T-helper 2 cell treated with Interferon-gamma antibody and Interleukin-4, amounts not matched to agents 100 ng/mL and 5 ng/mL, for 36 hours (primary cell): Measurements from ENCODE around the gene IL6R. TPM values are rescaled to one million over a fixed set of nuclear protein-coding genes. Genes with fewer than 3 reads are reported as not detected.

Experiments used
- intact Hi-C: fragments of 100-400 bp; cut with micrococcal nuclease; formaldehyde crosslinking; loops from one replicate; pipeline ENCODE4 v1.15.1; 2023
- total RNA-seq: library from RNA; stranded (reverse); gene quantifications from 2 replicates; pipeline ENCODE4 v1.2.3, GENCODE V29; 2022

The IL6R gene
- total RNA-seq, 1 donor from 2014 or later: 5.9 TPM

DNA sequence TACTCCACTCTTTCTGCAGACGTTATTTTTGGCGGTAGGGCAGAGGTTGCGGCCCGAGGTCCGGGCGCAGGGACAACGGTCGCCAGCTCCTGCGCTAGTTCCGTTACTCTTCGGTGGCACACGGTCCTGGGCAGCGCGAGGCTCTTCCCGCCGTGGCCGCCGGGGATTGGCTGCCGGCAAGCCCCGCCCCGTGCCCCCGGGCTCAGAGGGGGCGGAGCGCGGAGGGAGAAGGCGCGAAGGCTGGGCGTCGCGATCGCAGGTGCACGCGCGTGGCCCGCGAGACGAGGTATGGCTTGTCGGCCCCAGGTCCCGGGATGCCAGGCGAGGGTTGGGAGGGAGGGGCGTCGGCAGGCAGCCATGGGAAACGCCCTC is 97.6 kb downstream of the IL6R start:
- intact Hi-C loops: no loop called here

GRCh38 chr1:154503898-154504297 is 98.8 kb downstream of the IL6R start:
- intact Hi-C loops: no loop called here

GRCh38 chr1:154512760-154513159 is 107.6 kb downstream of the IL6R start:
- intact Hi-C loops: no loop called here

DNA sequence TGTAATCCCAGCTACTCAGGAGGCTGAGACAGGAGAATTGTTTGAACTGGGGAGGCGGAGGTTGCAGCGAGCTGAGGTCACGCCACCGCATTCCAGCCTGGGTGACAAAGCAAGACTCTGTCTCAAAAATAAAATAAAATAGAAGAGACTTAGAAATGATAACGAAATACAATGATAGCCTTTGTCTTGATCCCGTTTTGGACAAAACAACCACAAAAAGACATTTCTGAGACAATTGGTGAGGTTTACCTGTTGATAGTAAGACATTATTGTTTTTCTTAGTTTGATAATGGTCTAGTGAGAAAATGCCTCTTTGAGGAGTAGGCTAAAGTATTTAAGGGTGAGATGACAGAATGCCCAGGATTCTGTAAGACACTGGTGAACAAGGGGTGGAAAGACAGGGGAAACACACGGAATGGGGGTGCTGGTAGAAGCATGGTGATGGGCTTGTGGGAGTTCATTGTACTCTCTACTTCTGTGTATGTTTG is 109.0 kb downstream of the IL6R start:
- intact Hi-C loops: no loop called here

GRCh38 chr1:154517661-154518060 is 112.5 kb downstream of the IL6R start:
- intact Hi-C loops: no loop called here

Other genes starting within 250 kb of the IL6R start
- 797 and 820 TPM in 2 replicates for gene TPM3, start 213.2 kb upstream of the IL6R start, total RNA-seq
- 0.50 TPM in 1 of 2 replicates, not detected in the other for gene CFAP141, start 199.0 kb upstream of the IL6R start, total RNA-seq
- 223 and 229 TPM in 2 replicates for gene UBAP2L, start 184.4 kb upstream of the IL6R start, total RNA-seq
- 112 and 115 TPM in 2 replicates for gene HAX1, start 132.7 kb upstream of the IL6R start, total RNA-seq
- not detected in 2 replicates for gene AQP10, start 84.2 kb upstream of the IL6R start, total RNA-seq
- gene ATP8B2, start 79.8 kb upstream of the IL6R start, total RNA-seq: 123 and 125 TPM in 2 replicates
- not detected in 2 replicates for gene TDRD10, start 96.9 kb downstream of the IL6R start, total RNA-seq
- gene SHE, start 97.1 kb downstream of the IL6R start, total RNA-seq: not detected in 2 replicates
- 112 and 117 TPM in 2 replicates for gene UBE2Q1, start 153.3 kb downstream of the IL6R start, total RNA-seq
- not detected in 2 replicates for gene CHRNB2, start 162.4 kb downstream of the IL6R start, total RNA-seq
- 282 and 295 TPM in 2 replicates for gene ADAR, start 202.8 kb downstream of the IL6R start, total RNA-seq